SK-N-SH (cell line): Measurements from ENCODE around the gene PEX10. TPM values are rescaled to one million over a fixed set of nuclear protein-coding genes. Genes with fewer than 3 reads are reported as not detected.

Experiments used
- CTCF ChIA-PET: fragments of 300-600, 350-600 bp; formaldehyde crosslinking; extraction: SDS; loops from one replicate; lab custom pipeline; 2021; lab: Yijun Ruan, JAX
- POLR2A ChIA-PET: fragments of 350-600 bp; sonication (Branson Sonifier 250); formaldehyde crosslinking; extraction: SDS; loops from one replicate; lab custom pipeline; 2020; ENCODE audit warnings: antibody characterized with exemption, inconsistent platforms; lab: Yijun Ruan, JAX
- DNase-seq: peaks from one replicate; pipeline ENCODE4 v3.0.0; 2012
- H2AFZ ChIP-seq: fragments of 200-600 bp; sonication (generic); 2 replicates; pipeline ENCODE4 v1.8.1; 2016; ENCODE audit warnings: antibody characterized with exemption, mild to moderate bottlenecking, low read depth
- H3F3A ChIP-seq: fragments of 200-600 bp; sonication (generic); replicated peaks from 2 replicates; pipeline ENCODE3; 2016; ENCODE audit warnings: antibody characterized with exemption, mild to moderate bottlenecking; ENCODE audit not compliant: insufficient read depth
- H3K27ac ChIP-seq, 2 experiments: fragments of 200-500 bp in 1 of 2; fragments of 200-600 bp in 1 of 2; sonication (Bioruptor generic) in 1 of 2; sonication (generic), shearing (Covaris generic) in 1 of 2; 2 replicates each; pipeline versions ENCODE4 v1.5.1 to v1.6.1; 2014 to 2016; ENCODE audit warnings: low read depth in 2 of 2, inconsistent platforms in 1 of 2, low read length in 1 of 2, mild to moderate bottlenecking in 1 of 2, mixed read lengths in 1 of 2
- H3K27me3 ChIP-seq: fragments of 200-600 bp; sonication (generic), shearing (Covaris generic); 2 replicates; pipeline ENCODE4 v1.6.1; 2016; ENCODE audit warnings: mixed run types; ENCODE audit not compliant: insufficient read depth
- H3K36me3 ChIP-seq, 2 experiments: fragments of 200-500 bp in 1 of 2; fragments of 200-600 bp in 1 of 2; sonication (Bioruptor generic) in 1 of 2; sonication (generic) in 1 of 2; replicated peaks in 1 of 2; 2 replicates each; pipeline versions ENCODE3 to v1.5.1; 2014 to 2016; ENCODE audit warnings: low read length in 1 of 2, mild to moderate bottlenecking in 1 of 2; ENCODE audit not compliant: insufficient read depth in 2 of 2, control insufficient read depth in 1 of 2
- H3K4me1 ChIP-seq, 2 experiments: fragments of 200-500 bp in 1 of 2; fragments of 200-600 bp in 1 of 2; sonication (Bioruptor generic) in 1 of 2; sonication (generic), shearing (Covaris generic) in 1 of 2; 2 replicates each; pipeline versions ENCODE4 v1.5.1 to v1.6.1; 2014 to 2016; ENCODE audit warnings: low read depth in 1 of 2, low read length in 1 of 2, mixed run types in 1 of 2; ENCODE audit not compliant: insufficient read depth in 2 of 2, control insufficient read depth in 1 of 2
- H3K4me2 ChIP-seq: fragments of 200-600 bp; sonication (generic), shearing (Covaris generic); 2 replicates; pipeline ENCODE4 v1.6.1; 2017; ENCODE audit warnings: mixed run types
- H3K4me3 ChIP-seq, 2 experiments: fragments of 200-500 bp in 1 of 2; fragments of 200-600 bp in 1 of 2; sonication (Bioruptor generic) in 1 of 2; sonication (generic), shearing (Covaris generic) in 1 of 2; 2 replicates each; pipeline versions ENCODE4 v1.5.1 to v1.8.1; 2014 to 2016; ENCODE audit warnings: low read depth in 2 of 2, inconsistent platforms in 1 of 2, low read length in 1 of 2, mild to moderate bottlenecking in 1 of 2, mixed read lengths in 1 of 2, moderate library complexity in 1 of 2
- H3K79me2 ChIP-seq: fragments of 200-600 bp; sonication (generic); 2 replicates; pipeline ENCODE4 v1.8.1; 2017; ENCODE audit warnings: mild to moderate bottlenecking; ENCODE audit not compliant: insufficient read depth
- H3K9ac ChIP-seq: fragments of 200-600 bp; sonication (generic); 2 replicates; pipeline ENCODE4 v1.6.1; 2017; ENCODE audit warnings: mixed run types
- H3K9me2 ChIP-seq: fragments of 200-600 bp; sonication (generic); 2 replicates; pipeline ENCODE4 v1.6.1; 2017; ENCODE audit warnings: mixed run types
- H3K9me3 ChIP-seq: fragments of 200-600 bp; sonication (generic); 2 replicates; pipeline ENCODE4 v1.6.1; 2017; ENCODE audit warnings: mixed run types, mild to moderate bottlenecking, moderate library complexity
- H4K20me1 ChIP-seq: fragments of 200-600 bp; sonication (generic); 2 replicates; pipeline ENCODE4 v1.6.1; 2017; ENCODE audit warnings: mild to moderate bottlenecking, mixed run types; ENCODE audit not compliant: insufficient read depth
- CHD2 ChIP-seq: fragments of 150-350 bp; IDR thresholded peaks from 2 replicates; pipeline ENCODE4 v1.6.1; 2018; ENCODE audit warnings: low read length; ENCODE audit not compliant: partially characterized antibody
- ELF1 ChIP-seq: IDR thresholded peaks from 2 replicates; pipeline ENCODE4 v1.4.0; 2012
- EZH2phosphoT487 ChIP-seq: fragments of 200-600 bp; sonication (generic); IDR thresholded peaks from 2 replicates; pipeline ENCODE4 v1.6.1; 2017; ENCODE audit warnings: low read depth, mixed run types, mild to moderate bottlenecking, antibody characterized with exemption, moderate library complexity, borderline replicate concordance
- GABPA ChIP-seq: IDR thresholded peaks from 2 replicates; pipeline ENCODE4 v1.4.0; 2012; ENCODE audit warnings: low read depth, mild to moderate bottlenecking
- GATA2 ChIP-seq: sonication (generic); formaldehyde crosslinking; IDR thresholded peaks from 2 replicates; pipeline ENCODE4 v1.5.0; 2020; ENCODE audit warnings: mild to moderate bottlenecking, missing genetic modification reagents
- JUND ChIP-seq: IDR thresholded peaks from 2 replicates; pipeline ENCODE4 v1.4.0; 2012
- MEF2A ChIP-seq: IDR thresholded peaks from 2 replicates; pipeline ENCODE4 v1.4.0; 2012; ENCODE audit warnings: low read depth, borderline replicate concordance
- MXI1 ChIP-seq: IDR thresholded peaks from 2 replicates; pipeline ENCODE4 v1.6.1; 2012; ENCODE audit warnings: mild to moderate bottlenecking, low read depth, low read length, improper control_type of control experiment
- POLR2AphosphoS5 ChIP-seq: IDR thresholded peaks from 2 replicates; pipeline ENCODE4 v1.6.1; 2012; ENCODE audit warnings: low read depth, low read length
- RCOR1 ChIP-seq: fragments of 150-350 bp; IDR thresholded peaks from 2 replicates; pipeline ENCODE4 v1.6.1; 2017; ENCODE audit warnings: antibody characterized with exemption, low read length
- RFX5 ChIP-seq: IDR thresholded peaks from 2 replicates; pipeline ENCODE4 v1.6.1; 2012; ENCODE audit warnings: mild to moderate bottlenecking, improper control_type of control experiment, low read length
- TCF12 ChIP-seq: IDR thresholded peaks from 2 replicates; pipeline ENCODE4 v1.4.0; 2012
- TEAD4 ChIP-seq: IDR thresholded peaks from 2 replicates; pipeline ENCODE4 v1.4.0; 2012; ENCODE audit warnings: mild to moderate bottlenecking, borderline replicate concordance; ENCODE audit not compliant: insufficient read depth
- WGBS: methylation state at CpG from one replicate; pipeline ENCODE4 v1.1.6; 2017; ENCODE audit warnings: low lambda C conversion rate; 5-methylcytosine and 5-hydroxymethylcytosine counted together
- polyA plus RNA-seq, 3 experiments: library from polyadenylated mRNA; depleted of rRNA; stranded (reverse); fragments of >200 nt; gene quantifications; 2 replicates each; pipeline ENCODE4 v1.2.3, GENCODE V29; 2012
- TF ChIP-seq, protein P1 (sequence below): IDR thresholded peaks from 2 replicates; pipeline ENCODE4 v1.4.0; 2012; ENCODE audit warnings: low read depth
- TF ChIP-seq, protein P2 (sequence below): IDR thresholded peaks from 2 replicates; pipeline ENCODE4 v1.4.0; 2012; ENCODE audit warnings: low read depth, borderline replicate concordance
- TF ChIP-seq, protein P3 (sequence below): fragments of 150-350 bp; IDR thresholded peaks from 2 replicates; pipeline ENCODE4 v1.6.1; 2016; ENCODE audit warnings: mild to moderate bottlenecking, low read depth, low read length
- TF ChIP-seq, protein P4 (sequence below): IDR thresholded peaks from 2 replicates; pipeline ENCODE4 v1.6.1; 2012; ENCODE audit warnings: mild to moderate bottlenecking, low read depth, low read length, moderate library complexity
- TF ChIP-seq, protein P5 (sequence below): IDR thresholded peaks from 2 replicates; pipeline ENCODE4; 2012

The PEX10 gene
- polyA plus RNA-seq, 1 of the 3 experiments (the other 2 are of a cell fraction): 28.6 TPM

DNA sequence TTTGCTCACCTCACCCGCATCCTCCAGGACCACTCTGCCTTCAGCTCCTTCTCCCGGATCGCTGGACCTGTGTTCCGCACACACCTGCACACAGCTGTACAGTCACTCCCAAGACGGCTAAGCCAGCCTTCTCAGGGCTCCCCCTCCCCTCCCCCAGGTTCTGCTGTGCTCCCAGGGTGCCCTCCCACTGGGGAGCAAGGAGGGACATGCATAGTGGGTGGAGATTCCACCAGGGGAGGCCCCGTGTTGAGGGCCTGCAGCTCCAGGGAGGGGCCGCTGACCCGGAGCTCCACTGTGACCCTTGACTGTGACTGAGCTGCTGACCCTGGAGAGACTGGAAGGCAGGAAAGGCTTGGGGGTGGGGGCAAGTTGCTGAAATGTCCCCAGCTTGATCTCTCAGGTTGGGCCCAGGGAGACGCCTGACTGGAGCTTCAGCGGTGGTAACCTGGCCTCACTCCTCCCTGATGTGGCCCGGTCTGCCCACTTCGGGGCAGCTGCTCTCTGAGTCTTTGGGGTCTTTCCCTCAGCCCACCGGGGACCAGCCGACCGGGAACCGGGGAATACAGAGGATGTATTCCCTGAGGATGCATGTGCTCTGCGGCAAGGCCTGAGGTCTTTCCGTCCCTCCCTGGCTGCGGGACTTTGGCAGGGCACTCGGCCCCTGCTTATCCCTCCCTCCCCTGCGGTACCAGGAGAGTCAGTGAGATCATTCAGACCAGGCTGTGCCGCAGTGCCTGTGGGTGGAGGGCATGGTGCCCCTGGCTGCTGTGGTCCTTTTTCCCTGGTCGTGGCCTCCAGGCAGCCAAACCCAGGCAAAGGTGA, 35.1 kb upstream of the PEX10 start:
- Histone ChIP-seq H3K4me3 (no peak overlapping the region), H4K20me1 (no peaks in the 10 kb centered on the region), H3K27me3 (peaks cover 7% of the 10 kb centered on the region; the same call in 1 of the 2 replicates), H3K79me2 (no peaks in the 10 kb centered on the region), H3K27ac (no peak overlapping the region), H3K36me3 (no peaks in the 10 kb centered on the region), H2AFZ (no peak overlapping the region), H3K9me2 (no peaks in the 10 kb centered on the region), H3K4me2 (no peak overlapping the region), H3K4me1 (peaks cover 0 to 8% of the 10 kb centered on the region in 2 experiments; a peak in 1 of 4 replicates), H3K9me3 (no peaks in the 10 kb centered on the region), H3K9ac (no peak overlapping the region), H3F3A (no peaks in the 10 kb centered on the region)
- DNase-seq: no peak
- ChIA-PET POLR2A (interaction anchor here (1.0 kb wide), 1 partner anchor 12 kb away, joined by 3 read pairs; no protein-coding TSS in a partner anchor), CTCF (interaction anchor here (0.6 to 2.0 kb wide), 5 partner anchors 8 to 97 kb away, joined by 3 to 9 read pairs (median 4); partner anchors contain the start of gene PEX10)
- TF ChIP-seq MEF2A (no peak), POLR2AphosphoS5 (no peak), MXI1 (no peak), JUND (no peak), RFX5 (no peak), TCF12 (no peak), GATA2 (CRISPR knock-in tag) (no peak), GABPA (no peak), EZH2phosphoT487 (no peak), CHD2 (no peak), TEAD4 (no peak), ELF1 (no peak), RCOR1 (no peak)
- TF ChIP-seq, protein P1, sequence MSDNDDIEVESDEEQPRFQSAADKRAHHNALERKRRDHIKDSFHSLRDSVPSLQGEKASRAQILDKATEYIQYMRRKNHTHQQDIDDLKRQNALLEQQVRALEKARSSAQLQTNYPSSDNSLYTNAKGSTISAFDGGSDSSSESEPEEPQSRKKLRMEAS: no peak
- TF ChIP-seq, protein P2, sequence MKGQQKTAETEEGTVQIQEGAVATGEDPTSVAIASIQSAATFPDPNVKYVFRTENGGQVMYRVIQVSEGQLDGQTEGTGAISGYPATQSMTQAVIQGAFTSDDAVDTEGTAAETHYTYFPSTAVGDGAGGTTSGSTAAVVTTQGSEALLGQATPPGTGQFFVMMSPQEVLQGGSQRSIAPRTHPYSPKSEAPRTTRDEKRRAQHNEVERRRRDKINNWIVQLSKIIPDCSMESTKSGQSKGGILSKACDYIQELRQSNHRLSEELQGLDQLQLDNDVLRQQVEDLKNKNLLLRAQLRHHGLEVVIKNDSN: no peak
- TF ChIP-seq, protein P3, sequence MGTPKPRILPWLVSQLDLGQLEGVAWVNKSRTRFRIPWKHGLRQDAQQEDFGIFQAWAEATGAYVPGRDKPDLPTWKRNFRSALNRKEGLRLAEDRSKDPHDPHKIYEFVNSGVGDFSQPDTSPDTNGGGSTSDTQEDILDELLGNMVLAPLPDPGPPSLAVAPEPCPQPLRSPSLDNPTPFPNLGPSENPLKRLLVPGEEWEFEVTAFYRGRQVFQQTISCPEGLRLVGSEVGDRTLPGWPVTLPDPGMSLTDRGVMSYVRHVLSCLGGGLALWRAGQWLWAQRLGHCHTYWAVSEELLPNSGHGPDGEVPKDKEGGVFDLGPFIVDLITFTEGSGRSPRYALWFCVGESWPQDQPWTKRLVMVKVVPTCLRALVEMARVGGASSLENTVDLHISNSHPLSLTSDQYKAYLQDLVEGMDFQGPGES: no peak
- TF ChIP-seq, protein P4, sequence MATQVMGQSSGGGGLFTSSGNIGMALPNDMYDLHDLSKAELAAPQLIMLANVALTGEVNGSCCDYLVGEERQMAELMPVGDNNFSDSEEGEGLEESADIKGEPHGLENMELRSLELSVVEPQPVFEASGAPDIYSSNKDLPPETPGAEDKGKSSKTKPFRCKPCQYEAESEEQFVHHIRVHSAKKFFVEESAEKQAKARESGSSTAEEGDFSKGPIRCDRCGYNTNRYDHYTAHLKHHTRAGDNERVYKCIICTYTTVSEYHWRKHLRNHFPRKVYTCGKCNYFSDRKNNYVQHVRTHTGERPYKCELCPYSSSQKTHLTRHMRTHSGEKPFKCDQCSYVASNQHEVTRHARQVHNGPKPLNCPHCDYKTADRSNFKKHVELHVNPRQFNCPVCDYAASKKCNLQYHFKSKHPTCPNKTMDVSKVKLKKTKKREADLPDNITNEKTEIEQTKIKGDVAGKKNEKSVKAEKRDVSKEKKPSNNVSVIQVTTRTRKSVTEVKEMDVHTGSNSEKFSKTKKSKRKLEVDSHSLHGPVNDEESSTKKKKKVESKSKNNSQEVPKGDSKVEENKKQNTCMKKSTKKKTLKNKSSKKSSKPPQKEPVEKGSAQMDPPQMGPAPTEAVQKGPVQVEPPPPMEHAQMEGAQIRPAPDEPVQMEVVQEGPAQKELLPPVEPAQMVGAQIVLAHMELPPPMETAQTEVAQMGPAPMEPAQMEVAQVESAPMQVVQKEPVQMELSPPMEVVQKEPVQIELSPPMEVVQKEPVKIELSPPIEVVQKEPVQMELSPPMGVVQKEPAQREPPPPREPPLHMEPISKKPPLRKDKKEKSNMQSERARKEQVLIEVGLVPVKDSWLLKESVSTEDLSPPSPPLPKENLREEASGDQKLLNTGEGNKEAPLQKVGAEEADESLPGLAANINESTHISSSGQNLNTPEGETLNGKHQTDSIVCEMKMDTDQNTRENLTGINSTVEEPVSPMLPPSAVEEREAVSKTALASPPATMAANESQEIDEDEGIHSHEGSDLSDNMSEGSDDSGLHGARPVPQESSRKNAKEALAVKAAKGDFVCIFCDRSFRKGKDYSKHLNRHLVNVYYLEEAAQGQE: no peak
- TF ChIP-seq, protein P5, sequence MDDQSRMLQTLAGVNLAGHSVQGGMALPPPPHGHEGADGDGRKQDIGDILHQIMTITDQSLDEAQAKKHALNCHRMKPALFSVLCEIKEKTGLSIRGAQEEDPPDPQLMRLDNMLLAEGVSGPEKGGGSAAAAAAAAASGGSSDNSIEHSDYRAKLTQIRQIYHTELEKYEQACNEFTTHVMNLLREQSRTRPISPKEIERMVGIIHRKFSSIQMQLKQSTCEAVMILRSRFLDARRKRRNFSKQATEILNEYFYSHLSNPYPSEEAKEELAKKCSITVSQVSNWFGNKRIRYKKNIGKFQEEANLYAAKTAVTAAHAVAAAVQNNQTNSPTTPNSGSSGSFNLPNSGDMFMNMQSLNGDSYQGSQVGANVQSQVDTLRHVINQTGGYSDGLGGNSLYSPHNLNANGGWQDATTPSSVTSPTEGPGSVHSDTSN: no peak
- 81% methylated on average over 12 of the region's 23 CpGs for WGBS
